Glutamatergic neuron (in vitro differentiated cells): ENCODE results near the gene IGFL2. TPM values are rescaled to one million over a fixed set of nuclear protein-coding genes. Genes with fewer than 3 reads are reported as not detected.

Experiments used
- DNase-seq: peaks from one replicate; pipeline ENCODE4 v3.0.0; 2022
- H3K27ac Mint-ChIP-seq: one replicate; pipeline ENCODE4 v1.8.0; 2020; ENCODE audit warnings: mild to moderate bottlenecking, mixed read lengths, inconsistent platforms; ENCODE audit not compliant: unreplicated experiment
- H3K27me3 Mint-ChIP-seq: one replicate; pipeline ENCODE4 v1.8.0; 2020; ENCODE audit warnings: mild to moderate bottlenecking, moderate library complexity, mixed read lengths, inconsistent platforms; ENCODE audit not compliant: unreplicated experiment
- H3K36me3 Mint-ChIP-seq: one replicate; pipeline ENCODE4 v1.8.0; 2020; ENCODE audit warnings: mild to moderate bottlenecking, mixed read lengths, inconsistent platforms; ENCODE audit not compliant: unreplicated experiment
- H3K4me1 Mint-ChIP-seq: one replicate; pipeline ENCODE4 v1.8.0; 2020; ENCODE audit warnings: mild to moderate bottlenecking, low read depth, mixed read lengths, inconsistent platforms; ENCODE audit not compliant: unreplicated experiment
- H3K4me3 Mint-ChIP-seq: one replicate; pipeline ENCODE4 v1.8.0; 2020; ENCODE audit warnings: mild to moderate bottlenecking, mixed read lengths, inconsistent platforms; ENCODE audit not compliant: unreplicated experiment
- H3K9me3 Mint-ChIP-seq: one replicate; pipeline ENCODE4 v1.8.0; 2020; ENCODE audit warnings: mild to moderate bottlenecking, moderate library complexity, mixed read lengths, inconsistent platforms; ENCODE audit not compliant: unreplicated experiment
- CTCF ChIP-seq: fragments of 200-600 bp; sonication (generic); IDR thresholded peaks from one replicate; pipeline ENCODE4 v1.5.0; 2021; ENCODE audit not compliant: partially characterized antibody, unreplicated experiment
- total RNA-seq: library from RNA; stranded (reverse); fragmentation: NEBNext Ultra II Directional; extraction: Animal tissue kit (Norgen Biotek cat#: 25700); gene quantifications from one replicate; pipeline ENCODE4 v1.2.1, GENCODE V29; 2021; ENCODE audit not compliant: unreplicated experiment

The IGFL2 gene
- total RNA-seq, 1 donor from 2014 or later: not detected

GRCh38 chr19:46162731-46163130, 14.7 kb downstream of the IGFL2 start:
- peaks cover 13% of the 10 kb centered on the region for H3K36me3 Mint-ChIP-seq
- no peaks in the 10 kb centered on the region for H3K27me3 Mint-ChIP-seq
- no peak overlapping the region for H3K4me3 Mint-ChIP-seq
- H3K4me1 Mint-ChIP-seq: no peaks in the 10 kb centered on the region
- peaks cover 2% of the 10 kb centered on the region for H3K9me3 Mint-ChIP-seq
- no peak for DNase-seq
- H3K27ac Mint-ChIP-seq: no peak overlapping the region
- TF ChIP-seq CTCF: no peak

DNA sequence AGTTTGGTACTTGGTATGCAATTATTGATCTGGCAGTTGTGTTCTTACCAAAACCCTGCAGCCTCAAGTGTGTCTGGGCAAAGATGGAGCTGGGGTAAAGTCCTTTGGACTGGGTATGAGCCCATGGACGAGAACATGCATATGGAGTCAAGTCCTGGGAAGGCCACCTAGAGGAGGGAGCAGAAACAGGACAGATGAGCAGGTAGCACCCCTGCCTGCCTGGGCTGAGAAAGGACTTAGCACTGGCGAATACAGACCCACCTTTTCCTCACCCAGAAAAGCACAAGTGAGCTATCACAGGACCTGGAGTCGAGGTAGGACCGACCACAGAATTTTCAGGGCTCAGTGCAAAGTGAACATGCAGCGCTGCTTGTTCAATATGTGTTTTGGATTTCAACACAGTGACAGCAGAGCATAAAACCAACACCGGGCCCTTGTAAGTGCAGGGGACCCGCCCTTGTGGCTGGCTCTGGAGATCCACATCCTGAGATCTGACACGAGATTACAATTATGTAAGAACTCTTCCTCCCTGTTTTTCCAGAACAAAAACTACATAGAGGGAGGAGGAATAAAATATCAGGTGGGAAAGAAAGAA, 25.9 kb downstream of the IGFL2 start:
- peaks cover 4% of the 10 kb centered on the region for H3K9me3 Mint-ChIP-seq
- no peak for TF ChIP-seq CTCF
- no peaks in the 10 kb centered on the region for H3K4me1 Mint-ChIP-seq
- H3K4me3 Mint-ChIP-seq: no peak overlapping the region
- no peak overlapping the region for H3K27ac Mint-ChIP-seq
- peaks cover 6% of the 10 kb centered on the region for H3K36me3 Mint-ChIP-seq
- peaks cover 1% of the 10 kb centered on the region for H3K27me3 Mint-ChIP-seq
- DNase-seq: no peak

DNA sequence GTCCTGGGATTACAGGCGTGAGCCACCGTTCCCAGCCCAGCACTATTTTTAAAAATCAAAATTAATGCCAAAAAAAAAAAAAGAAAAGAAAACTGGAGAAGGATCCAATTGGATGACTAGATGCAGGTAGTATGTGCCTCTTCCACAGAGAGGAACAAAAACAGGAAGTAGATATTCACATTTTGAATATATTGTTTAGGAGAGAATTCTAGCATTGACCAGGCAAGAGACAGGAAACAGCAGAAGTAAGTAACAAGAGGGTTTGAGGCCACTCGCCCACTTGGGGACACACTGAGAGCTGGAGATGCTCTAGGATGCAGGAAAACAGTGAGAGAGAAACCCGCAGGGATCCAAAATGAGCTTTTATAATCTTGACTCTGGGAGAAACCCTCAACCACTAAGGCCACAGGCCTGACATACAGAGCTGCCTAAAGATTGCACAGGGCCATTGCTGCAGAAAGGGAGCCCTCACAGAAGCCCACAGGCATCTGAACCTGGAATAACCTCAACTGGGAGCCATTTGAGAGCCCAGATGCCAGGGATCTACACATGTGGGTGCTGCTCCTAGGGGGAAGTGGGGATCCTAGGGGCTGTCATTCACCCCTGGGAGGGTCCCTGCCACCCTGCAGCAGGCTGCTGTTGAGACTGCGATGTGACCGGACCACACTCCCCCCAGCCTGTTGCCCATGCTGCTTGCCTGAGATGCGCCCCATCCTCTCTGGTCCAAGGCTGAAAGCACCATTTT, 28.2 kb downstream of the IGFL2 start:
- Mint-ChIP-seq H3K36me3 (no peaks in the 10 kb centered on the region), H3K4me1 (no peaks in the 10 kb centered on the region), H3K4me3 (no peak overlapping the region), H3K9me3 (peaks cover 4% of the 10 kb centered on the region), H3K27me3 (peaks cover 1% of the 10 kb centered on the region), H3K27ac (no peak overlapping the region)
- no peak for DNase-seq
- no peak for TF ChIP-seq CTCF

DNA sequence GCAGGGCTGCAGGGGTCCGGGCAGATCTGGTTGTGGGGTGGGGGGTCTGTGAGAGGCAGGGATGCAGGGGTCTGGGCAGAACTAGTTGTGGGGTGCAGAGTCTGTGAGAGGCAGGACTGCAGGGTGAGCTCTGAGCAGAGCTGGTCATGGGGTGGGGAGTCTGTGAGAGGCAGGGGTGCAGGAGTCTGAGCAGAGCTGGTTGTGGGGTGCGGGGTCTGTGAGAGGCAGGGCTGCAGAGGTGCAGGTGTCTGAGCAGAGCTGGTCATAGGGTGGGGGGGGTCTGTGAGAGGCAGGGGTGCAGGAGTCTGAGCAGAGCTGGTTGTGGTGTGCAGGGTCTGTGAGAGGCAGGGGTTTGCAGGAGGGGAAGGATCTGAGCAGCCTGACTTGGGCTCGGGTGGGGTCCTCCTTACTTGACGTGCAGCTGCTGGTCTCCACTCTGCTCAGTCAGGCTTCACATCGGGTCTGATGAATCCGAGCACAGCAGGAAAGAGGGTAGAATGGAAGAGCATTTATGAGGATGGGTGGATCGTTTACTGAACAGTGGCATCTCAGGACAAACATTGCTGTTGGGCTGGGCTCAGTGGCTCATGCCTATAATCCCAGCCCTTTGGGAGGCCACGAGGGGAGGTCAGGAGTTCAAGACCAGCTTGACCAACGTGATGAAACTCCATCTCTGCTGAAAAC, 31.2 kb downstream of the IGFL2 start:
- H3K4me3 Mint-ChIP-seq: no peak overlapping the region
- no peak overlapping the region for H3K27ac Mint-ChIP-seq
- H3K27me3 Mint-ChIP-seq: peaks cover 1% of the 10 kb centered on the region
- no peaks in the 10 kb centered on the region for H3K36me3 Mint-ChIP-seq
- no peaks in the 10 kb centered on the region for H3K9me3 Mint-ChIP-seq
- no peak for TF ChIP-seq CTCF
- H3K4me1 Mint-ChIP-seq: no peaks in the 10 kb centered on the region
- DNase-seq: no peak
